Measurements from ENCODE around the gene SCARB1.
"Not testable (repeated sequence)": the region's sequence is repeated elsewhere in the genome, so short reads cannot be mapped to it uniquely, and the experiment has no call there.

The SCARB1 gene

GRCh38 chr12:124863416-124864325 is at the start of gene SCARB1:
Gene SCARB1, minus strand, starts transcription at chr12:124863864. Its CDS starts 144 bp downstream, at chr12:124863720.
- peak; percentile 85 for DNase-seq (ENCODE audit: low spot score)

- DNase-seq (ENCODE audit: low spot score) = peak; percentile 47
Observed at GRCh38 chr12:124912529-124913287, 49.0 kb upstream of the SCARB1 start.

- not testable (repeated sequence) for DNase-seq (ENCODE audit: low spot score)
Observed at GRCh38 chr12:124911521-124911920, 47.9 kb upstream of the SCARB1 start.

- peak; percentile 43 for DNase-seq (ENCODE audit: low spot score)
Observed at GRCh38 chr12:124910561-124911478, 47.2 kb upstream of the SCARB1 start.

- peak; percentile 44 for DNase-seq (ENCODE audit: low spot score)
Observed at GRCh38 chr12:124909831-124910560, 46.3 kb upstream of the SCARB1 start.

- DNase-seq (ENCODE audit: low spot score) = peak; percentile 97
Observed at GRCh38 chr12:124906606-124907261, 43.1 kb upstream of the SCARB1 start.

GRCh38 chr12:124904306-124905098 is 40.8 kb upstream of the SCARB1 start:
- DNase-seq (ENCODE audit: low spot score) = peak; percentile 67

GRCh38 chr12:124902916-124903315 is 39.3 kb upstream of the SCARB1 start:
- no peak for DNase-seq (ENCODE audit: low spot score)

- no peak for DNase-seq (ENCODE audit: low spot score)
Observed at GRCh38 chr12:124901003-124901402, 37.3 kb upstream of the SCARB1 start.

- DNase-seq (ENCODE audit: low spot score) = not testable (repeated sequence)
Observed at GRCh38 chr12:124900345-124900795, 36.7 kb upstream of the SCARB1 start.

GRCh38 chr12:124898923-124899294 is 35.2 kb upstream of the SCARB1 start:
- DNase-seq (ENCODE audit: low spot score) = no peak

GRCh38 chr12:124898200-124898922 is 34.7 kb upstream of the SCARB1 start:
- DNase-seq (ENCODE audit: low spot score) = peak; percentile 88

GRCh38 chr12:124896461-124896860 is 32.8 kb upstream of the SCARB1 start:
- no peak for DNase-seq (ENCODE audit: low spot score)

GRCh38 chr12:124893792-124894516 is 30.3 kb upstream of the SCARB1 start:
- no peak for DNase-seq (ENCODE audit: low spot score)

GRCh38 chr12:124888260-124888659 is 24.6 kb upstream of the SCARB1 start:
- DNase-seq (ENCODE audit: low spot score) = no peak

GRCh38 chr12:124887766-124888165 is 24.1 kb upstream of the SCARB1 start:
- DNase-seq (ENCODE audit: low spot score) = not testable (repeated sequence)

- DNase-seq (ENCODE audit: low spot score) = peak; percentile 68
Observed at GRCh38 chr12:124884587-124885438, 21.1 kb upstream of the SCARB1 start.

Measured in hematopoietic multipotent progenitor cell treated with erythropoietin and hydrocortisone succinate and interleukin-3 and kit ligand, for 17 days (in vitro differentiated cells).